Esophagus muscularis mucosa (tissue), 4 donors: ENCODE data around the gene FLCN. TPM values are rescaled to one million over a fixed set of nuclear protein-coding genes. Genes with fewer than 3 reads are reported as not detected.

Source experiments
- DNase-seq: peaks from one replicate; pipeline ENCODE4 v3.0.0-alpha.2; 2017; ENCODE audit errors: extremely low spot score
- H3K27ac ChIP-seq, 4 donors: fragments of 200-600 bp; sonication (generic); replicated peaks in 1 of 4; 1 replicate in 3 of 4; 2 replicates in 1 of 4; pipeline ENCODE4 v1.5.1; 2016 to 2019; ENCODE audit warnings: mild to moderate bottlenecking in 1 of 4
- H3K27me3 ChIP-seq, 4 donors: fragments of 200-600 bp; sonication (generic); one replicate each; pipeline versions ENCODE4 v1.5.1 to v1.6.0; 2016 to 2019
- H3K36me3 ChIP-seq, 4 donors: fragments of 200-600 bp; sonication (generic); one replicate each; pipeline ENCODE4 v1.5.1; 2016 to 2019
- H3K4me1 ChIP-seq, 4 donors: fragments of 200-600 bp; sonication (generic); one replicate each; pipeline ENCODE4 v1.5.1; 2016 to 2019
- H3K4me3 ChIP-seq, 4 donors: fragments of 200-600 bp; sonication (generic); 1 replicate in 2 of 4; 2 replicates in 2 of 4; pipeline ENCODE4 v1.5.1; 2016 to 2019; ENCODE audit warnings: mild to moderate bottlenecking in 4 of 4, moderate library complexity in 1 of 4
- H3K9me3 ChIP-seq, 4 donors: fragments of 200-600 bp; sonication (generic); 1 replicate in 3 of 4; 2 replicates in 1 of 4; pipeline ENCODE4 v1.5.1; 2016 to 2019
- EP300 ChIP-seq: sonication (generic); formaldehyde crosslinking; IDR thresholded peaks from one replicate; pipeline ENCODE4 v1.6.1; 2017; ENCODE audit warnings: antibody characterized with exemption
- POLR2A ChIP-seq: fragments of 450-650 bp; IDR thresholded peaks from one replicate; pipeline ENCODE4 v1.6.1; 2017; ENCODE audit warnings: antibody characterized with exemption, moderate library complexity, mild to moderate bottlenecking, low read depth
- POLR2AphosphoS5 ChIP-seq, 2 donors: sonication (generic); formaldehyde crosslinking; IDR thresholded peaks; one replicate each; pipeline ENCODE4 v1.6.1; 2017; ENCODE audit warnings: antibody characterized with exemption in 2 of 2
- WGBS: methylation state at CpG from one replicate; pipeline ENCODE4 v1.1.5; 2018; 5-methylcytosine and 5-hydroxymethylcytosine counted together
- intact Hi-C: fragments of 100-400 bp; cut with DNase I; formaldehyde crosslinking; loops from one replicate; pipeline ENCODE4 v1.15.1; 2023
- total RNA-seq, 4 donors: library from RNA; depleted of rRNA; stranded (reverse); fragments of >200 nt; gene quantifications; one replicate each; pipeline versions ENCODE4 v1.1.0 to v1.2.1, GENCODE V29; 2016
- TF ChIP-seq, protein P1 (sequence below), 3 experiments: fragments of 200-600 bp in 2 of 3; fragments of 450-650 bp in 1 of 3; sonication (generic) in 2 of 3; IDR thresholded peaks; one replicate each; pipeline ENCODE4 v1.5.1; 2017 to 2019; ENCODE audit warnings: antibody characterized with exemption in 3 of 3, mild to moderate bottlenecking in 2 of 3, moderate library complexity in 1 of 3

The FLCN gene
- total RNA-seq, 4 donors from 2014 or later, result 21.5 to 64.7 (median 45.5) TPM

DNA sequence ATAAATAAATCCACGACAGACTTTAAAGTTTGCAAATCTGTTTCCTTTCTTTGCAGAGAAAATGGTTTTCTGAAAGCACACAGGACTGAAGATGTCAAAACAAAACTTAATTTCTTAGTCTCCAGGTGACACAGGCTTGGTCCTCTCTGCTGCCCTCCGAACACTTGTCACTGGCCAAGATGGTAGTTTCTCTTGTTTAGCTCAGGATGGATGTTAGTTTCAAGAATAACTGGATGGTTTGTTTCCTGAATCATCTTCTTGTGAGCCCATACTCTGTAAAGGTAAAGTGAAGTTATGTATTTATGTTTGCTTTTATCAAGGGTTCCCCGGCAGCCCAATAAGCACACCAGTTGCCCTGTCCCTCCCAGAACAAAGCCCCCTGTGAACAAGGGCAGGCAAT, 9.9 kb upstream of the FLCN start:
- Histone ChIP-seq H3K4me3 (no peak overlapping the region), H3K27ac (no peak overlapping the region), H3K4me1 (no peaks in the 10 kb centered on the region), H3K9me3 (no peaks in the 10 kb centered on the region), H3K36me3 (peaks cover 32 to 67% (median 65%) of the 10 kb centered on the region in 4 donors), H3K27me3 (no peaks in the 10 kb centered on the region)
- intact Hi-C loops, result no loop called here
- 94% methylated on average over 3 of the region's 3 CpGs for WGBS
- TF ChIP-seq, protein P1, sequence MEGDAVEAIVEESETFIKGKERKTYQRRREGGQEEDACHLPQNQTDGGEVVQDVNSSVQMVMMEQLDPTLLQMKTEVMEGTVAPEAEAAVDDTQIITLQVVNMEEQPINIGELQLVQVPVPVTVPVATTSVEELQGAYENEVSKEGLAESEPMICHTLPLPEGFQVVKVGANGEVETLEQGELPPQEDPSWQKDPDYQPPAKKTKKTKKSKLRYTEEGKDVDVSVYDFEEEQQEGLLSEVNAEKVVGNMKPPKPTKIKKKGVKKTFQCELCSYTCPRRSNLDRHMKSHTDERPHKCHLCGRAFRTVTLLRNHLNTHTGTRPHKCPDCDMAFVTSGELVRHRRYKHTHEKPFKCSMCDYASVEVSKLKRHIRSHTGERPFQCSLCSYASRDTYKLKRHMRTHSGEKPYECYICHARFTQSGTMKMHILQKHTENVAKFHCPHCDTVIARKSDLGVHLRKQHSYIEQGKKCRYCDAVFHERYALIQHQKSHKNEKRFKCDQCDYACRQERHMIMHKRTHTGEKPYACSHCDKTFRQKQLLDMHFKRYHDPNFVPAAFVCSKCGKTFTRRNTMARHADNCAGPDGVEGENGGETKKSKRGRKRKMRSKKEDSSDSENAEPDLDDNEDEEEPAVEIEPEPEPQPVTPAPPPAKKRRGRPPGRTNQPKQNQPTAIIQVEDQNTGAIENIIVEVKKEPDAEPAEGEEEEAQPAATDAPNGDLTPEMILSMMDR (IDR thresholded peaks at IDR 0.05), result no peak
- no peak for DNase-seq

DNA sequence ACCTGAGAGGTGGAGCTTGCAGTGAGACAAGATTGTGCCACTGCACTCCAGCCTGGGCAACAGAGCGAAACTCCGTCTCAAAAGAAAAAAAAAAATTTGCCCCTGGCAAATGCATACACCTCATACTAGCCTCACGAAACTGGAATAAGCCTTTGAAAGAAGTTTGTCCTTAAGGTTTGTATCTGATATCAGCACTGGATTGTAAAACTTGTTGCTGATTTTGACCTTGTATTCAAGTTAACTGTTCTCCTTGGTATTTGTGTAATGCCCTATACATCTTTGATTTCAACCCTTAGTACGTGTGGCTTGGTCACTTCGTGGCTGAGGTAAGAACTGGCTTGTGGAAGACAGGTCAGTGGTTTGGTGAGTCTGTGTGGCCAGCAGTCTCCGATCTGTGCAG, 6.2 kb upstream of the FLCN start:
- no peaks in the 10 kb centered on the region for H3K9me3 ChIP-seq
- H3K36me3 ChIP-seq, result peaks cover 27 to 32% (median 29%) of the 10 kb centered on the region in 4 donors
- no peak overlapping the region for H3K27ac ChIP-seq
- intact Hi-C loops, result no loop called here
- no peak for DNase-seq
- 97% methylated on average over 5 of the region's 6 CpGs for WGBS
- H3K27me3 ChIP-seq, result no peaks in the 10 kb centered on the region
- no peak for TF ChIP-seq POLR2A
- peaks cover 0 to 6% (median 5%) of the 10 kb centered on the region in 4 donors for H3K4me1 ChIP-seq
- no peak overlapping the region for H3K4me3 ChIP-seq

- 100% methylated on average over 6 of the region's 7 CpGs for WGBS
- Histone ChIP-seq H3K27ac (no peak overlapping the region), H3K9me3 (no peaks in the 10 kb centered on the region), H3K4me1 (peaks cover 0 to 10% (median 10%) of the 10 kb centered on the region in 4 donors), H3K27me3 (no peaks in the 10 kb centered on the region), H3K36me3 (peaks cover 18 to 23% (median 20%) of the 10 kb centered on the region in 4 donors), H3K4me3 (no peak overlapping the region)
- no peak for TF ChIP-seq EP300
- TF ChIP-seq POLR2AphosphoS5 (IDR thresholded peaks at IDR 0.05), result no peak
- no peak for TF ChIP-seq POLR2A
- TF ChIP-seq, protein P1 (IDR thresholded peaks at IDR 0.05), result no peak
- intact Hi-C loops, result no loop called here
- no peak for DNase-seq
These were observed 5.3 kb upstream of the FLCN start for GRCh38 chr17:17242246-17242645.

DNA sequence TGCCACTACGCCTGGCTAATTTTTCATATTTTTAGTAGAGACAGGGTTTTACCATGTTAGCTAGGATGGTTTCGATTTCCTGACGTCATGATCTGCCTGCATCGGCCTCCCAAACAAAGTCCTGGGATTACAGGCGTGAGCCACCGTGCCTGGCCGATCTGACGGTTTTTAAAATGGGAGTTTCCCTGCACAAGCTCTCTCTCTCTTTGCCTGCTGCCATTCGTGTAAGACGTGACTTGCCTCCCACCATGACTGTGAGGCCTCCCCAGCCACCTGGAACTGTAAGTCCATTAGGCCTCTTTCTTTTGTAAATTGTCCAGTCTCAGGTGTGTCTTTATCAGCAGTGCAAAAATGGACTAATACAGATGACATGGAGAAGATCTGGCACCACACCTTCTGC, 4.7 kb upstream of the FLCN start:
- DNase-seq, result no peak
- no peak overlapping the region for H3K27ac ChIP-seq
- peaks cover 0 to 10% (median 10%) of the 10 kb centered on the region in 4 donors for H3K4me1 ChIP-seq
- 85% methylated on average over 10 of the region's 10 CpGs for WGBS
- no peaks in the 10 kb centered on the region for H3K27me3 ChIP-seq
- no peaks in the 10 kb centered on the region for H3K9me3 ChIP-seq
- TF ChIP-seq, protein P1 (IDR thresholded peaks at IDR 0.05), result no peak
- TF ChIP-seq POLR2A, result no peak
- H3K36me3 ChIP-seq, result peaks cover 12 to 17% (median 14%) of the 10 kb centered on the region in 4 donors
- no peak overlapping the region for H3K4me3 ChIP-seq
- intact Hi-C loops, result no loop called here

DNA sequence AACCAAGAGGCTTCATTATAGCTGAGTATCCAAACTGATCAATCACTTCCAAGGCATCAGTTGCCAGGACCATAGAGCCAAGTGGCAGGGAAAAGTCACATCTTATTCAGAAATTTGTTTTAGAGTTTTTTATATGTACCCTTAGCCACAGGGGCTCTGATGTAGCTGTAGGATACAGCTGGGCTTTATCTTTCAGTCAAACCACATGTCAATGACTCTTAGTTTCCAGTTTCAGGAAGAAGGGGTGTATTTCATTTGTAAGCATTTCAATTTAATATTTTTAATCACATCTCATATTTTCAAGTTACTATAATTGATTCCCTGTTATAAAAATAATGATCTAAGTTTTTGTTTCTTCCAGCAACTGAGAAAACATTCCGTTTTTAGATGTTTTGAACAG, 2.9 kb upstream of the FLCN start:
- no peaks in the 10 kb centered on the region for H3K9me3 ChIP-seq
- DNase-seq, result no peak
- H3K36me3 ChIP-seq, result no peaks in the 10 kb centered on the region
- H3K4me3 ChIP-seq, result no peak overlapping the region
- H3K27ac ChIP-seq, result no peak overlapping the region
- 65% methylated on average over 1 of the region's 1 CpG for WGBS
- intact Hi-C loops, result loop anchor here (5.0 kb wide), 2 partner anchors 88 to 198 kb away; partner anchors contain the start of gene MPRIP
- peaks cover 12 to 26% (median 25%) of the 10 kb centered on the region in 4 donors for H3K4me1 ChIP-seq
- H3K27me3 ChIP-seq, result no peaks in the 10 kb centered on the region
- TF ChIP-seq POLR2A (no peak), EP300 (no peak), POLR2AphosphoS5 (IDR thresholded peaks at IDR 0.05) (no peak)
- TF ChIP-seq, protein P1 (IDR thresholded peaks at IDR 0.05), result no peak
